Measurements from ENCODE around the gene LRP1. TPM values are rescaled to one million over a fixed set of nuclear protein-coding genes. Genes with fewer than 3 reads are reported as not detected.

Gene LRP1
- total RNA-seq, 2 experiments from 2014 or later, result 1.0 to 1.5 TPM

GRCh38 chr12:57131896-57132744, 3.8 kb downstream of the LRP1 start:
- H3K9me3 Mint-ChIP-seq, result no peaks in the 10 kb centered on the region
- peaks cover 11% of the 10 kb centered on the region for H3K4me1 Mint-ChIP-seq (ENCODE audit: low read depth)
- no peak overlapping the region for H3K27ac Mint-ChIP-seq
- no peak for DNase-seq
- H3K4me3 Mint-ChIP-seq, result no peak overlapping the region
- CTCF ChIA-PET, result interaction anchor here (0.6 to 14.5 kb wide), 3 partner anchors 8 to 50 kb away, joined by 3 to 252 read pairs (median 9); no protein-coding TSS in a partner anchor
- H3K27me3 Mint-ChIP-seq (ENCODE audit: low read depth), result no peaks in the 10 kb centered on the region
- no peaks in the 10 kb centered on the region for H3K36me3 Mint-ChIP-seq (ENCODE audit: low read depth)
- intact Hi-C loops (cut with micrococcal nuclease), result no loop called here

- intact Hi-C loops (cut with micrococcal nuclease), result no loop called here
- H3K4me3 Mint-ChIP-seq, result no peak overlapping the region
- peaks cover 11% of the 10 kb centered on the region for H3K4me1 Mint-ChIP-seq (ENCODE audit: low read depth)
- no peak overlapping the region for H3K27ac Mint-ChIP-seq
- H3K36me3 Mint-ChIP-seq (ENCODE audit: low read depth), result no peaks in the 10 kb centered on the region
- H3K27me3 Mint-ChIP-seq (ENCODE audit: low read depth), result no peaks in the 10 kb centered on the region
- no peak for DNase-seq
- H3K9me3 Mint-ChIP-seq, result no peaks in the 10 kb centered on the region
- CTCF ChIA-PET, result interaction anchor here (1.1 to 2.0 kb wide), 2 partner anchors 9 to 48 kb away, joined by 3 to 9 read pairs; no protein-coding TSS in a partner anchor
These were observed 4.8 kb downstream of the LRP1 start for GRCh38 chr12:57133013-57133569.

- DNase-seq, result no peak
- Mint-ChIP-seq H3K4me1 (ENCODE audit: low read depth) (peaks cover 11% of the 10 kb centered on the region), H3K27ac (no peak overlapping the region), H3K4me3 (no peak overlapping the region), H3K36me3 (ENCODE audit: low read depth) (no peaks in the 10 kb centered on the region), H3K9me3 (no peaks in the 10 kb centered on the region), H3K27me3 (ENCODE audit: low read depth) (no peaks in the 10 kb centered on the region)
- intact Hi-C loops (cut with micrococcal nuclease), result no loop called here
- CTCF ChIA-PET, result interaction anchor here (1.1 kb wide), 1 partner anchor 48 kb away, joined by 3 read pairs; no protein-coding TSS in a partner anchor
These were observed 5.6 kb downstream of the LRP1 start for GRCh38 chr12:57133916-57134315.

- H3K36me3 Mint-ChIP-seq (ENCODE audit: low read depth), result no peaks in the 10 kb centered on the region
- no peak overlapping the region for H3K27ac Mint-ChIP-seq
- CTCF ChIA-PET, result interaction anchor here (1.5 kb wide), 1 partner anchor 11 kb away, joined by 6 read pairs; no protein-coding TSS in a partner anchor
- H3K27me3 Mint-ChIP-seq (ENCODE audit: low read depth), result no peaks in the 10 kb centered on the region
- H3K4me3 Mint-ChIP-seq, result no peak overlapping the region
- H3K9me3 Mint-ChIP-seq, result no peaks in the 10 kb centered on the region
- no peak for DNase-seq
- intact Hi-C loops (cut with micrococcal nuclease), result no loop called here
- peaks cover 6% of the 10 kb centered on the region for H3K4me1 Mint-ChIP-seq (ENCODE audit: low read depth)
These were observed 6.7 kb downstream of the LRP1 start for GRCh38 chr12:57134949-57135348.

GRCh38 chr12:57135527-57136326, 7.4 kb downstream of the LRP1 start:
- no peaks in the 10 kb centered on the region for H3K36me3 Mint-ChIP-seq (ENCODE audit: low read depth)
- no peak overlapping the region for H3K4me3 Mint-ChIP-seq
- no peaks in the 10 kb centered on the region for H3K27me3 Mint-ChIP-seq (ENCODE audit: low read depth)
- no peaks in the 10 kb centered on the region for H3K9me3 Mint-ChIP-seq
- CTCF ChIA-PET, result interaction anchor here (1.5 to 2.6 kb wide), 2 partner anchors 11 kb away, joined by 6 to 8 read pairs; no protein-coding TSS in a partner anchor
- intact Hi-C loops (cut with micrococcal nuclease), result no loop called here
- DNase-seq, result no peak
- H3K4me1 Mint-ChIP-seq (ENCODE audit: low read depth), result peaks cover 2% of the 10 kb centered on the region
- H3K27ac Mint-ChIP-seq, result no peak overlapping the region

GRCh38 chr12:57138526-57139272, 10.4 kb downstream of the LRP1 start:
- Mint-ChIP-seq H3K27ac (no peak overlapping the region), H3K27me3 (ENCODE audit: low read depth) (no peaks in the 10 kb centered on the region), H3K4me3 (no peak overlapping the region), H3K36me3 (ENCODE audit: low read depth) (no peaks in the 10 kb centered on the region), H3K9me3 (no peaks in the 10 kb centered on the region), H3K4me1 (ENCODE audit: low read depth) (peaks cover 6% of the 10 kb centered on the region)
- no peak for DNase-seq
- CTCF ChIA-PET, result interaction anchor here (1.0 to 2.6 kb wide), 2 partner anchors 14 kb away, joined by 3 to 8 read pairs; no protein-coding TSS in a partner anchor
- intact Hi-C loops (cut with micrococcal nuclease), result no loop called here

GRCh38 chr12:57139796-57140649, 11.7 kb downstream of the LRP1 start:
- Mint-ChIP-seq H3K36me3 (ENCODE audit: low read depth) (no peaks in the 10 kb centered on the region), H3K9me3 (no peaks in the 10 kb centered on the region), H3K27me3 (ENCODE audit: low read depth) (no peaks in the 10 kb centered on the region), H3K4me1 (ENCODE audit: low read depth) (peaks cover 6% of the 10 kb centered on the region), H3K4me3 (no peak overlapping the region), H3K27ac (no peak overlapping the region)
- DNase-seq, result no peak
- intact Hi-C loops (cut with micrococcal nuclease), result no loop called here
- CTCF ChIA-PET, result no interaction called here

- H3K27ac Mint-ChIP-seq, result no peak overlapping the region
- DNase-seq, result no peak
- no peaks in the 10 kb centered on the region for H3K36me3 Mint-ChIP-seq (ENCODE audit: low read depth)
- no peaks in the 10 kb centered on the region for H3K27me3 Mint-ChIP-seq (ENCODE audit: low read depth)
- H3K9me3 Mint-ChIP-seq, result no peaks in the 10 kb centered on the region
- intact Hi-C loops (cut with micrococcal nuclease), result no loop called here
- CTCF ChIA-PET, result no interaction called here
- peaks cover 6% of the 10 kb centered on the region for H3K4me1 Mint-ChIP-seq (ENCODE audit: low read depth)
- H3K4me3 Mint-ChIP-seq, result no peak overlapping the region
These were observed 13.0 kb downstream of the LRP1 start for GRCh38 chr12:57141249-57141648.

GRCh38 chr12:57142121-57142520, 13.8 kb downstream of the LRP1 start:
- no peak for DNase-seq
- CTCF ChIA-PET, result interaction anchor here (0.5 kb wide), 1 partner anchor 500 kb away, joined by 3 read pairs; no protein-coding TSS in a partner anchor
- Mint-ChIP-seq H3K27me3 (ENCODE audit: low read depth) (no peaks in the 10 kb centered on the region), H3K4me3 (no peak overlapping the region), H3K9me3 (no peaks in the 10 kb centered on the region), H3K4me1 (ENCODE audit: low read depth) (peaks cover 6% of the 10 kb centered on the region), H3K36me3 (ENCODE audit: low read depth) (no peaks in the 10 kb centered on the region), H3K27ac (no peak overlapping the region)
- intact Hi-C loops (cut with micrococcal nuclease), result no loop called here

GRCh38 chr12:57142727-57143126, 14.4 kb downstream of the LRP1 start:
- H3K27ac Mint-ChIP-seq, result no peak overlapping the region
- DNase-seq, result no peak
- no peaks in the 10 kb centered on the region for H3K27me3 Mint-ChIP-seq (ENCODE audit: low read depth)
- H3K36me3 Mint-ChIP-seq (ENCODE audit: low read depth), result no peaks in the 10 kb centered on the region
- peaks cover 6% of the 10 kb centered on the region for H3K4me1 Mint-ChIP-seq (ENCODE audit: low read depth)
- H3K4me3 Mint-ChIP-seq, result no peak overlapping the region
- intact Hi-C loops (cut with micrococcal nuclease), result no loop called here
- CTCF ChIA-PET, result interaction anchor here (0.7 kb wide), 1 partner anchor 18 kb away, joined by 3 read pairs; no protein-coding TSS in a partner anchor
- H3K9me3 Mint-ChIP-seq, result no peaks in the 10 kb centered on the region

- H3K27ac Mint-ChIP-seq, result no peak overlapping the region
- H3K4me3 Mint-ChIP-seq, result no peak overlapping the region
- CTCF ChIA-PET, result interaction anchor here (0.7 kb wide), 1 partner anchor 19 kb away, joined by 3 read pairs; no protein-coding TSS in a partner anchor
- peaks cover 6% of the 10 kb centered on the region for H3K4me1 Mint-ChIP-seq (ENCODE audit: low read depth)
- no peaks in the 10 kb centered on the region for H3K27me3 Mint-ChIP-seq (ENCODE audit: low read depth)
- no peak for DNase-seq
- H3K9me3 Mint-ChIP-seq, result no peaks in the 10 kb centered on the region
- intact Hi-C loops (cut with micrococcal nuclease), result no loop called here
- no peaks in the 10 kb centered on the region for H3K36me3 Mint-ChIP-seq (ENCODE audit: low read depth)
These were observed 15.2 kb downstream of the LRP1 start for GRCh38 chr12:57143454-57143853.
